ENCODE results near the gene MCL1. TPM values are rescaled to one million over a fixed set of nuclear protein-coding genes. Genes with fewer than 3 reads are reported as not detected.
A peak's percentile ranks its signal among the peaks of the same experiment; 100 is the strongest.

The MCL1 gene
- total RNA-seq, 1 donor from 2014 or later, result 212 TPM

GRCh38 chr1:150561254-150561973, 18.0 kb downstream of the MCL1 start:
- Mint-ChIP-seq H3K9me3 (ENCODE audit: low read depth) (no peaks in the 10 kb centered on the region), H3K27me3 (no peaks in the 10 kb centered on the region), H3K36me3 (ENCODE audit: insufficient read depth) (peaks cover 1% of the 10 kb centered on the region), H3K27ac (peak overlapping the region; percentile 100), H3K4me3 (ENCODE audit: low read depth) (peak overlapping the region; percentile 77), H3K4me1 (ENCODE audit: low read depth) (peaks cover 49% of the 10 kb centered on the region)
- peak; percentile 78 for DNase-seq (ENCODE audit: low spot score, unreplicated experiment)
- TF ChIP-seq CTCF (IDR thresholded peaks at IDR 0.05; ENCODE audit: unreplicated experiment), result no peak

- peak; percentile 76 for TF ChIP-seq CTCF (IDR thresholded peaks at IDR 0.05; ENCODE audit: unreplicated experiment)
- Mint-ChIP-seq H3K36me3 (ENCODE audit: insufficient read depth) (peaks cover 1% of the 10 kb centered on the region), H3K27me3 (no peaks in the 10 kb centered on the region), H3K9me3 (ENCODE audit: low read depth) (no peaks in the 10 kb centered on the region), H3K4me1 (ENCODE audit: low read depth) (peaks cover 51% of the 10 kb centered on the region), H3K4me3 (ENCODE audit: low read depth) (peak overlapping the region; percentile 77), H3K27ac (peak overlapping the region; percentile 100)
- peak; percentile 80 for DNase-seq (ENCODE audit: low spot score, unreplicated experiment)
Observed at GRCh38 chr1:150560576-150561253, 18.7 kb downstream of the MCL1 start.

GRCh38 chr1:150560011-150560438, 19.4 kb downstream of the MCL1 start:
- peak; percentile 86 for TF ChIP-seq CTCF (IDR thresholded peaks at IDR 0.05; ENCODE audit: unreplicated experiment)
- Mint-ChIP-seq H3K4me3 (ENCODE audit: low read depth) (peak overlapping the region; percentile 45), H3K36me3 (ENCODE audit: insufficient read depth) (peaks cover 1% of the 10 kb centered on the region), H3K27ac (no peak overlapping the region), H3K9me3 (ENCODE audit: low read depth) (no peaks in the 10 kb centered on the region), H3K4me1 (ENCODE audit: low read depth) (peaks cover 51% of the 10 kb centered on the region), H3K27me3 (no peaks in the 10 kb centered on the region)
- DNase-seq (ENCODE audit: low spot score, unreplicated experiment), result peak; percentile 66

GRCh38 chr1:150559656-150560010, 19.8 kb downstream of the MCL1 start:
- no peak for TF ChIP-seq CTCF (IDR thresholded peaks at IDR 0.05; ENCODE audit: unreplicated experiment)
- H3K9me3 Mint-ChIP-seq (ENCODE audit: low read depth), result no peaks in the 10 kb centered on the region
- no peak overlapping the region for H3K27ac Mint-ChIP-seq
- H3K36me3 Mint-ChIP-seq (ENCODE audit: insufficient read depth), result no peaks in the 10 kb centered on the region
- peaks cover 48% of the 10 kb centered on the region for H3K4me1 Mint-ChIP-seq (ENCODE audit: low read depth)
- H3K27me3 Mint-ChIP-seq, result no peaks in the 10 kb centered on the region
- no peak for DNase-seq (ENCODE audit: low spot score, unreplicated experiment)
- H3K4me3 Mint-ChIP-seq (ENCODE audit: low read depth), result no peak overlapping the region

GRCh38 chr1:150558761-150559655, 20.4 kb downstream of the MCL1 start:
- Mint-ChIP-seq H3K27ac (no peak overlapping the region), H3K4me3 (ENCODE audit: low read depth) (no peak overlapping the region), H3K36me3 (ENCODE audit: insufficient read depth) (no peaks in the 10 kb centered on the region), H3K9me3 (ENCODE audit: low read depth) (no peaks in the 10 kb centered on the region), H3K27me3 (no peaks in the 10 kb centered on the region), H3K4me1 (ENCODE audit: low read depth) (peaks cover 46% of the 10 kb centered on the region)
- no peak for DNase-seq (ENCODE audit: low spot score, unreplicated experiment)
- TF ChIP-seq CTCF (IDR thresholded peaks at IDR 0.05; ENCODE audit: unreplicated experiment), result no peak

Data from progenitor cell of endocrine pancreas (in vitro differentiated cells).